ENCODE measurements around the gene FAM32A. TPM values are rescaled to one million over a fixed set of nuclear protein-coding genes. Genes with fewer than 3 reads are reported as not detected.

FAM32A gene
- total RNA-seq, 2 donors from 2014 or later, result 29.6 to 44.5 TPM

GRCh38 chr19:16206637-16207036 lies 21.4 kb downstream of the FAM32A start:
- Histone ChIP-seq H3K27ac (no peak overlapping the region), H3K36me3 (replicated peaks in 1 of 2; ENCODE audit: insufficient read depth in 1 of 2, low read depth in 2 of 2) (peaks cover 0 to 5% of the 10 kb centered on the region in 2 donors)
- TF ChIP-seq POLR2A (IDR thresholded peaks at IDR 0.05) (no peak), CTCF (IDR thresholded peaks at IDR 0.05) (no peak)

GRCh38 chr19:16207063-16207462 lies 21.9 kb downstream of the FAM32A start:
- TF ChIP-seq POLR2A (IDR thresholded peaks at IDR 0.05) (no peak), CTCF (IDR thresholded peaks at IDR 0.05) (no peak)
- DNase-seq (no peak), ATAC-seq (no peak)
- WGBS, 2 donors, result 90 to 100% methylated on average over 7 to 10 of the region's 10 CpGs
- Histone ChIP-seq H3K4me1 (no peaks in the 10 kb centered on the region), H3K36me3 (replicated peaks in 1 of 2; ENCODE audit: insufficient read depth in 1 of 2, low read depth in 2 of 2) (peaks cover 0 to 5% of the 10 kb centered on the region in 2 donors), H3K27me3 (no peaks in the 10 kb centered on the region), H3K27ac (no peak overlapping the region), H3K4me3 (no peak overlapping the region), H3K9me3 (no peaks in the 10 kb centered on the region)
- intact Hi-C loops (cut with DNase I), result no loop called here

More at GRCh38 chr19:16206637-16207036, 21.4 kb downstream of the FAM32A start:
- Histone ChIP-seq H3K4me1 (no peaks in the 10 kb centered on the region), H3K9me3 (no peaks in the 10 kb centered on the region), H3K27me3 (no peaks in the 10 kb centered on the region), H3K4me3 (no peak overlapping the region)
- intact Hi-C loops (cut with DNase I), result no loop called here
- DNase-seq (no peak), ATAC-seq (no peak)
- 90 to 96% methylated on average over 7 of the region's 7 CpGs for WGBS, 2 donors

GRCh38 chr19:16207490-16208025 lies 22.3 kb downstream of the FAM32A start:
- no peak overlapping the region for H3K4me3 ChIP-seq
- no peaks in the 10 kb centered on the region for H3K9me3 ChIP-seq
- H3K36me3 ChIP-seq (replicated peaks in 1 of 2; ENCODE audit: insufficient read depth in 1 of 2, low read depth in 2 of 2), result peaks cover 0 to 5% of the 10 kb centered on the region in 2 donors
- TF ChIP-seq CTCF (IDR thresholded peaks at IDR 0.05) (no peak), POLR2A (IDR thresholded peaks at IDR 0.05) (no peak)
- ATAC-seq, result no peak
- 75 to 89% methylated on average over 10 to 12 of the region's 12 CpGs for WGBS, 2 donors
- DNase-seq, result no peak
- no peaks in the 10 kb centered on the region for H3K4me1 ChIP-seq
- H3K27ac ChIP-seq, result no peak overlapping the region
- no peaks in the 10 kb centered on the region for H3K27me3 ChIP-seq
- intact Hi-C loops (cut with DNase I), result no loop called here

GRCh38 chr19:16208064-16208759 lies 23.0 kb downstream of the FAM32A start:
- Histone ChIP-seq H3K4me1 (no peaks in the 10 kb centered on the region), H3K27me3 (no peaks in the 10 kb centered on the region), H3K4me3 (no peak overlapping the region), H3K36me3 (replicated peaks in 1 of 2; ENCODE audit: insufficient read depth in 1 of 2, low read depth in 2 of 2) (peaks cover 0 to 4% of the 10 kb centered on the region in 2 donors), H3K9me3 (no peaks in the 10 kb centered on the region), H3K27ac (no peak overlapping the region)
- intact Hi-C loops (cut with DNase I), result no loop called here
- ATAC-seq, result no peak
- no peak for DNase-seq
- TF ChIP-seq POLR2A (IDR thresholded peaks at IDR 0.05), result no peak
- 85 to 90% methylated on average over 18 to 20 of the region's 21 CpGs for WGBS, 2 donors

- intact Hi-C loops (cut with DNase I), result no loop called here
- ATAC-seq (no peak), DNase-seq (no peak)
- H3K27me3 ChIP-seq, result no peaks in the 10 kb centered on the region
- H3K9me3 ChIP-seq, result no peaks in the 10 kb centered on the region
- TF ChIP-seq POLR2A (IDR thresholded peaks at IDR 0.05) (no peak), CTCF (IDR thresholded peaks at IDR 0.05) (no peak)
- H3K27ac ChIP-seq, result no peak overlapping the region
- WGBS, 2 donors, result 91 to 93% methylated on average over 27 to 28 of the region's 29 CpGs
- no peaks in the 10 kb centered on the region for H3K4me1 ChIP-seq
- no peak overlapping the region for H3K4me3 ChIP-seq
- H3K36me3 ChIP-seq (replicated peaks in 1 of 2; ENCODE audit: insufficient read depth in 1 of 2, low read depth in 2 of 2), result peaks cover 0 to 2% of the 10 kb centered on the region in 2 donors
Measured at GRCh38 chr19:16208847-16209665, 23.8 kb downstream of the FAM32A start.

Measured in body of pancreas (tissue), 4 donors.